GM21447 (cell line): ENCODE results near the gene E2F2.

Experiments used
- ATAC-seq: cut with Tn5 transposase; IDR thresholded peaks from one replicate; pipeline ENCODE4 v1.9.1; 2021; ENCODE audit not compliant: unreplicated experiment

Gene E2F2

DNA sequence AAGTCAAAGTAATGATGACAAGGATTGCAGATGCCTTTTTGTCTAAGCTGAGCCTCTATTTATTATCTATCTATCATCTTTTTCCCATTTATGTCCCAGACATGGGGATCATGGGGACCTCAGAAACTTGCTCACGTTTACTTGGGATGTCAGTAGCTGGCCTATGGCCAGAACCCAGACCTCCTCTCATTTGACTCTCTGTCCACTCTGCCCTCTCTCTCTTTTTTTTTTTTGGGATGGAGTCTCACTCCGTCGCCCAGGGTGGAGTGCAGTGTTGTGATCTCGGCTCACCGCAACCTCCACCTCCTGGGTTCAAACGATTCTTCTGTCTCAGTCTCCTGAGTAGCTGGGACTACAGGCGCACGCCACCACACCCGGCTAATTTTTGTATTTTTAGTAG lies 32.0 kb upstream of the E2F2 start:
- ATAC-seq = no peak

DNA sequence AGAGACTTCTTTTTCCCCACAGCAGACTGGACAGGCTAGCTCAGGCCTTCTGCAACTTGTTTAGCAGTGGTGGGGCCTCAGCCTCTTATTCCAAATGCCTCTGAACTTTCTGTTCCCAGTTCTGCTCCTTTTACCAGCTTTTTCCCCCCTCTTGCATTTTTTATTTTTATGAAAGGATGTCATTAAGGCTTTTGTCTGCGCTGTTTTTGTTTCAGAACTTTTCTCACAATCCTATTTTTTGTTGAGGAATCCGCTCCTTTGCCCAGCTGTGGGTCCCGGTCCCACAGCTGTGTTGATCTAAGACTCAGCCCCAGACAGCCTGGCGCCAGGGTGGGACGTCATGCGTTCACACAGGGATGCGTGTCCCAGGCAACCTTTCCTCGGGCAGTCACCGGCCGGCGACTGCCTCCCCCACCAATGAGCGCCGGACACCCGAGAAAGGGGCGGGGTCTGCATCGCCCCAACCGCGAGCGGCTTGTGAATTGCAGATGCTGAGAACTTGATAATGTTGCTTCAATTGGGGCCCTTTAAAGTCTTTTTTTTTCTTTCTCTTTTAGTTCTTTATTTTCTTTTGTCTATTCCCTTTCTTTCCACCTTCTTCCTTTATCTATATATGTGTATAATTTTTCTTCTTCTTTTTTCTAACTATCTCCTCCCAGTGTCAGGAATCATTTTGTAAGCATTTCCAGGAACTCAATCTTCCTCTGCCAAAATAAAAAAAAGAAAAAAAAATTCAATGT lies 31.3 kb upstream of the E2F2 start:
- ATAC-seq = no peak

DNA sequence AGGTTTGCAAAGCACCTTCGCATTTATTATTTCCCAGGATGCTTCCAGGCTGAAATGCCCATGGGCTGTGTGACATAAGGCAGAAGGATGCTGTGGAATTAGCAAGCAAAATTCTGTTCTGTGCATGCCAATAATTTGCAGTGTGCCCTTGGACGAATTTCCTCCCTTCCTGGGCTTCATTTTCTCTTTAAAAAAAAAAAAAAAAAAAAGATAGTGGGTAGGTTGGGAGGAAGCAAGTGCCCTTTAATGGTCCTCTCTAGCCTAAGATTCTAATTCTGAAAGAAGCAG lies 30.7 kb upstream of the E2F2 start:
- ATAC-seq = no peak

DNA sequence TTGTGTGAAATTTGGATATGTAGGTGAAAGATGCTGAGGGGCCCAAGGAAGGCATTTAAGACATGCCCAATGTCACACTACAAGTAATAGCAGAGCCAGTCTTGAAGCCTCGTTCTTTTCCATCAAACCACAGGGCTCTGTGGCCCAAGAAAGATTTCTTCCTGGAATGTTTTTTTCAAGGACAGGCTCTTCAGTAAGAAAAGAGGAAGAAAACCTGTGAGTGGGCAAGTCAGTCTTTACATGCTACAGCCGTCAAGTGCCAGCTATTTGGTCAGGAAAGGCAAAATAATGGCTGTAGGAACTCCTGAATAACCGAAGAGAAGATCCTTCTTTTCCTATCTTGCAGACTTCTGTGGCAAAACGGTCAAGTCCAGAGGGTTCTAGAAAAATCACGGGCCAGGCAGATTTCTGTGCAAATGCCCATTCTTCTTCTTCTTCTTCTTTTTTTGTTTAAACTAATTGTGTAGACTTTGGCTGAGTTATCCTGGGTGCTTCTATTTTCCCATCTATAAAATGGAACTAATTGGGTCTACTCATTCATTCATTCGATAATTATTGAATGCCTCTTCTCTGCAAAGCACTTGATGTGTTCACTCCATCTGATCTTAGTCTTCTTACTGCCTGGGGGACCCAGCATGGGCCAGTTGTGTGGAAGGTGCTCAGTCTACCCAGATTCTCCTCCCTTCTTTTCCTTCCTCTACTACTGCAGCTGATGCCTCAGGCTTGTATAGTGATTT lies 30.2 kb upstream of the E2F2 start:
- no peak for ATAC-seq

DNA sequence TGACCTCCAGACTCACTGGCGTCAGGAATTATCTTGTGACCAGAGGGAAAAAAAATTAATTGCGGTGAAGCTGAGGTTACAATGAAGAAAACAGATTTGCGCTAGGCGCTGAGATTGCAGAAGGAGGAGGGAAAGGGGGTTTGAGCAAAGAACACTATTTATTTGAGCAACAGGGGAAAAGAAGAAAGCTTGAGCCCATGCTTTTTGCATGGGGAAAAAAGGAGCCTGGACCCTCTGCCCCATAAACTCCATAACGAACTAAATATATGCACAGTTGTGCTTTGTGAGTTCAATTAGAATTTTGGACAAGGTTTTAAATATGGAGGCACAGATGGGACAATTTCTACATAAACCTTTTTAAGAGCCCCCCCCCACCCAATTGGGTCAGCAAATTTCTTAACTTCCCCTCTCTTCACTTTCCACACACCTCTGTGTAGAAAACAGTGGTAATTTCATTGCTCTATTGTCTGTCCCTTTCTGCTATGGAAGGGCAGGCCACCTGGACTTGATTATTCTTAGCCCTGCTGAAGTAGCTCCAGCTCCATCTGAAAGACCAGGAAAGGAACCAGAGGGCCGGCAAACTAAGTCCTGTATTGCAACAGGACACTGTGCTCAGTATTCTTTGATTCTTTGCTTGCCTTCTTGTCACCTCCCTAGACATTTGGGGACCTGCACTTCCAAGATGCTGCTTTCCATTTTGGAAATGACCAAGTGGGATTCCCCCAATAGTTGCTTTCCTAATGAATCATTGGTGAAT lies 29.1 kb upstream of the E2F2 start:
- ATAC-seq = no peak

DNA sequence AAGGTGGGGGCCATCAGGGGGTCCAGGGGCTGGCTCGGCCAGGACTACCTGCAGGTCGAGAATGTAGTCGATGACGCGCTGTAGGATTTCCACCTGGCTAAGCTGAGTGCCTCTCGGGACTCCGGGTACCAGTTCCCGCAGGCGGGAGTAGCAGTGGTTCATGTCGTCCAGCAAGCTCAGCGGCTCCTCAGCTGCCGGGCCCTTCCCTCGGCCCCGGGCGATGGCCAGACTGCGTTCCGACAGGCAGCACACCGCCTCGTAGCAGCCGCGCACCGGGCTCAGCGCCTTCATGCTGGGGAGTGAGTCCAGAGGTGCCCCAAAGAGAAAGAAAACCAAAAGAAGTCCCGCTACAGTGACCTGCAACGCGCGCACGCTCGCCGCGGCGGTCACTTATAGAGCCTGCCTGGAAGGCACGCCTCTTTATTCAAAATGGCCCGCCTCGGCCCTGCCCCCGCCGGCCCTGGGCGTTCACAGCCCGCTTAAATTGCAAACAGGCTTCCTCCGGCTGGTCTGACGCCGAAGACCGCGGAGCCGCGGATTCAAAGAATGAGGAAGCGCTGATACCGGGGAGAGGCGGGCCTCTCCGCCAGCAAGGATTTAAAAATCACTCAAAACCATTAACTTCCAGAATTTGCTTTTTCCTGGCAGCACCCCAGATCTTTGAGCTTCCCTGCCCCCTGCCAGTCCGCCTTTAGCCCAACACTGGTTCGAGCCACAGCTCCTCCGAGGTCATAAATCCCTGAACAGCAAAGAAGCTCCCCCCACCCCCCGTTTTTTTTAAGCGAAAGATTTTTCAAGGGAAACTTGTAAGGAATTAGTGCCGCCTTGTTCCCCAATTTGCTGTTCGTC lies 28.3 kb upstream of the E2F2 start, which contains the start of gene ID3:
TSS of gene ID3 (minus strand) at position 366 of the 849 bp plus-strand sequence. CDS start at position 291, 75 bp downstream.
- ATAC-seq = peak; percentile 53

DNA sequence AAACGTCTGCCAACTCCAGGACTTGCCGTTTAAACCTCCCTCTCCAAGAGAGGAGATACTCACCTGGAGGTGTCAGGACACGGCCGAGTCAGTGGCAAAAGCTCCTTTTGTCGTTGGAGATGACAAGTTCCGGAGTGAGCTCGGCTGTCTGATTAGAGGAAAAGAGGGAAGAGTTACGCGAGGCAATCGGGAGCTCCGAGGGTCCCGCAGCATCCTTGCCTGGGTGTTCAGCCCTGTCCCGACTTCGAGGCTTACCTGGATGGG lies 27.8 kb upstream of the E2F2 start:
- no peak for ATAC-seq

DNA sequence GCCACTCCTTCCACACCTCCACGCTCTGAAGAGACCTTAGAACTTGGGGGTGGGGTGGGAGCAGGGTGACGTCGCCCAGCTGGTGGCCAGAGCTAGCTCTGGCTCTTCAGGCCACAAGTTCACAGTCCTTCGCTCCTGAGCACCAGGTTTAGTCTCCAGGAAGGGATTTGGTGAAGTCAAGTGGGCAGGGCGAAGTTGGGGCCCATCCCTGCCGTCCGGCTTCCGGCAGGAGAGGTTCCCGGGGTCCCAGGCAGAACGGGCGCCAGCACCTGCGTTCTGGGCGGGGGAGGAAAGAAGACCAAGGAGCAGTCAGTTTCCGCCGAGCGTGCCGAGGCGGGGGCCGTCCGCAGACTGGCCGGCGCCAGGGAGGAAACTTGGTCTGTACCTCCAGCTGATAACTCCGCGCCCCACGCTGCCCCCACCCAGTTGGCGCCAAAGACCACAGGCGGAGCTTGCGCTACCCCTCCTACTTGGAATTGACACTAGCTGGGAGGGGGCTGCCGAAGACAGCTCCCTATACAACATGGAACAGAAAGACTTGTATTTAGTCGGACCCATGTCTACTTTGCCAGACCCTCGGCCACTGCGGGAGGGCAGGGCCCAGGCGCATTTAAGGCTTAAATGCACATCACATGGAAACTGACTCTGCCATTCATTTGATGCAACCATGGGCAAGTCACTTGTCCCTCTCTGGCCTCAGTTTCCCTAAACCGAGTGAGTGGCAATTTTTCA lies 27.3 kb upstream of the E2F2 start:
- no peak for ATAC-seq

DNA sequence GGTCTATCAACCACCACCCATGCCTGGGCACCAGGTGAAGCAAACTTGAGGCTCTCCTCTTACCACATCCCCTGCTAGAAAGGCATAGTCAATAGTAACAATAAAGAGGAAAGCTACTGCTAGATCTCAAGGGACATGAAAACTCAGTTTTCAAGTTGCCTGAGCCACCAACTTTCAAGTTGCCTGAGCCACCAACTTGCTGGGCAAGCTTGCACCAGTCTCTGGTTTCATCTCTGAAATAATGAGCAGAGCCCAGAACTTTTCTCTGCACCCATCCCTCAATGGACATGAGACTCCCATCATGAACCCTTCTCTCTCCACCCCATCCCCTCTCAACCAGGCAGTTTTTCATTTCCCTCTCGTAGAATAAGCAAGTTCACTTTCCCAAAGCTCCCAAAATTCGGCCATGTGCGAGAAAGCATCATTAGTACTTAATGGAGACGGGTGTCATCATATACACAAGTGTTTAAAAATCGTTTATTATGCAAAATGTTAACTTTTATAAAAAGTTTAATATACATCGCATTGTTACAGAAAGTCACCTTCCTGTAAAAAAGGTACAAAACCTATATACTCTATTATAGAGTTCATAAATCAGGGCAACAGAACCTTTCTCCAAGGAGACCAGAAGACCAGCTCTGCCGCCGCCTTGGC lies 26.6 kb upstream of the E2F2 start:
- no peak for ATAC-seq

DNA sequence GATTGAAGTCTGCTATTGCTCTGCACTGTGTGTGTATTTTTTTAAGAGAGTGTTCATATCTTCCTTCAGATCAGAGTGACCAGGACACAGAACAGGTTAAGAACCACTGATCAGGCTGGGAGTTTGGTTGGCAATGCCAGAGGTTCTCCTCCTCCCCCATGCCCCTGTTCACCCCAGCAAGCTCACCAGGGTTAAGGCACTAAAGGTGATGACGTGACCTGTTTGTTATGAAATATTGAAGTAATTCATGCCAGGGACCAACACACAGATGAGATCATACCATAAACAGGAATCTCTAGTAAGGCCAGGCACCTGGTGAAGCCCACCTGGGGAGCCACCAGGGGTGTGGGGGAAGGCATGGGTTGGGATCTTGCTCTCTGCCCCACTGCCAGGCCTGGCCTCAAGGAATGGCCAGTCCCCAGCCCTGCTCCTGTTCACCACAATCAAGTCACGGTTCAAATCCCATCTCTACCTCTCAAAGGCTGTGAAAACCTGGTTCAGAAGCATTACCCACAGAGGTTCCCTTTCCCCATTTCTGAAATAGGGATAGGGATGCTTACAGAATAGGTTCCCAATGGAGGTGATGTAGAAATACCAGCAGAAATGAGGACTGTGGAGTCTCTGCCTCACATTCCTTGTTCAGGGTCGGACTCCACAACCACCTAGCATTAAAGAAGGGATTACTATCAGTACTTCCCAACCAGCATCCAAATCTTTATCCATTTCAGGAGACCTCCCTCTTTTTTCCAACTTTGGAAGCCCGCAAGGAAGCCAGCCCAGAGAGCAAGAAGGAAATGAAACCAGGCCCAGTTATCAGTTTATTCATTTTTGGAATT lies 25.8 kb upstream of the E2F2 start:
- ATAC-seq = no peak

DNA sequence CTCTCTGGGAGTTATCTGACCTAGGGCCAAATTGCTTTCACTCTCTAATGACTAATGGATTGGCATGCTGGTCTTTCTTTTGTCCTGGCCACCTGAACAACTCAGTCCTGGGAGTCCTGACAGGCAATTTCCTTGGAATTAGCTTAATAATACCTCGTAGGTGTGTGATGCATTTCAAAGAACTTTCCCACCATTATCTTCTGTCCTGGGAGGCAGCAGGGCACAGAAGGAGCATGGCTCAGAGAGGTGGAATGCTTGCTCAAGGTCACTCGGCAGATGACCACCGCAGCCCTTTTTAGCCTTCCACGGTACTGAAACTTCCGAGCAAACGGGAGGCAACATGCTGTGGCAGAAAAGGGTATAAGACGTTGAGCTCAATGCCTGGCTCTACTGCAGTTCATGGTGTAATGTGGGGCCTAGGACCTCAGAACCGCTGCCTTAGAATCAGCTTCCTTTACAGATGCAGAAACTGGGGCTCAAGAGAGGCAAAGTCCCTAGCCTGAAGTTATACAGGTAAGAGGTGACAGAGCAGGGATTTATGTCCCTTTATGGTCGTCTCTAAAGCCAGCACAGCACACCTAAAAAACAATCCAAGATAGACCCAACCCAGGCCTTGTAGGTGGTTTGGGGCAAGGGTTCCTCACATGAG lies 25.1 kb upstream of the E2F2 start:
- ATAC-seq = no peak

DNA sequence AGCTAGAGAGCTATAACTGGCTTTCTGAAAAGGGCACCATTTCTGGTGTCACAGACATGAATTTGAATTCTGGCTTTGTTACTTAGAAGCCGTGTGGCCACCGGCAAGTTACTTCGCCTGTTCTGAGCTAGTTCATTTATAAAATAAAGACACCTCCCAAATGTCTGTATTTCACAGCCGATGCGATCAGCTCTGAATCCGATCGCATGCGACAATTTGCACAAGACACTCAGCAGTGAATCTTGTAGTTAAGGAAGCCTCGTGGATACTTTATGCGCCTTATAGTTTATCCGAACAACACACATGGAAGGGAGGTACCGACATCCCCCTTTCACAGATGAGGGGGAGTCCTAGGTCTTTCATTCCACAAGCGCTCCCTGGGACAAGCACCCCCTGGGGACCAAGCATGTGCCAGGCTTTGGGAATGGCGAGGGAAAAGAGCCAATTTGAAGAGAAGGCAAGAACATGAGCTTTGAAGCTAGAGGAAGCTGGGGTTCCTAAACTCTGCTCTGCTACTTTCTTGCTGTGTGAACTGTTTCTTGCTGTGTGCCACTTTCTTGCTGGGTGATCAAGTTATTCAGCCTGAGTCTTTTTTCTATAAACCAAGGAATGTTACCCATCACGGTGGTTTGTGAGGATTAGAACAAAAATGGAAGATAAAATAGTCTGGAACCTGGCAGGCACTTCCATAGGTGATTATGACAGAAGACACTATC lies 24.4 kb upstream of the E2F2 start:
- no peak for ATAC-seq

DNA sequence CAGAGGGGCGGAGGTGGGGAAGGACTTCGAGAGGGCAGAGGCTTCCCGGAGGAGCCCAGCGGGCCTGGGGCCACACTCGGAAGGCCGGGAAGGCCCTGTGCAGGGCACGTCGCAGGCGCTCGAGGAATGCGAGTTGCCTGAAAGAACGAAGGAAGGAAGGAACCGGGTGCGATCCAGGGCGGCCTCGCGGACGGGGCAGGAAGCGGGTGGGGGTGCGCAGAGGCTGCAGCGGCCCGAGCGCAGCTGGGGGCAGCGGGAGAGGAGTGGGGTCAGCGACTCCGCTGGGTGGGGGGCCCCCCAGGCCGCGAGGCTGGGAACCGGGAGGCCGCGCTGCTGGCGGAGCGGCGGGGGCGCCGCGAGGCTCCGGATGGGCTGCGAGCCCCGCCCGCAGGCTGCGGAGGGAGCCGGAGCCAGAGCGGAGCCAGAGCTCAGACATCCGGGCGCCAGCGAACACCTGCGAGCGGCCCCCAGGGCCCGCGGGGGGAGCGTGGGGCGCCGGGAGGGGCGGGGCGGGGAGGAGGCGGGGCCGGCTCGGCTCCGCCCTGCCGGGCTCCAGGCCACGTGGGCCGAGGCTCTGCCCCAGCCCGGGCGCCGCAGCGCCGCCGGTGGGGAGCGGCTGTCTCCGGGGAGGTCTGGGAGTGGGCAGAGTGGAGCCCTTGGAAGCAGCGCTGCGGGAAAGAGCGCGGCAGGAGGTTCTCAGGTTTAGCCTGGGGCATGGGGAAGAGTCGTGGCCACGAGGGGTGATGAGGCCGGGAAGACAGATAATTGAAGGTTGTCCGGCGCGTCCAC lies 23.6 kb upstream of the E2F2 start:
- peak; percentile 47 for ATAC-seq

DNA sequence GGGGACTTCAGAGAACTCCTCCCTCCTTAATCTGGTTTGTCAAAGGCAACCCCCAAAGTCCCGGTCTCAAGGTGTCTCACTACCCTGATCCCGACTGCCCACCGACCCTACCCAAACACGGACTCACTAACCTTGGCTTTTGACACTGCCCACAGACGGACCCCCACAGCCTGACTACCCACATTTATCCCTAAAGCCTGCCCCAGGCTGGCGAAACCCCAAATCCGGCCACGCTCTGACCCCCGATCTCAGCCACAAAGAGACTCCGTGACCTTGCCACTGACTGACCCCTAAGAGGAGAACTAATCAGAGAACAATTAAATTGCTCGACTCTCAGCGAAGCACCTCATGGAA lies 23.1 kb upstream of the E2F2 start:
- no peak for ATAC-seq

DNA sequence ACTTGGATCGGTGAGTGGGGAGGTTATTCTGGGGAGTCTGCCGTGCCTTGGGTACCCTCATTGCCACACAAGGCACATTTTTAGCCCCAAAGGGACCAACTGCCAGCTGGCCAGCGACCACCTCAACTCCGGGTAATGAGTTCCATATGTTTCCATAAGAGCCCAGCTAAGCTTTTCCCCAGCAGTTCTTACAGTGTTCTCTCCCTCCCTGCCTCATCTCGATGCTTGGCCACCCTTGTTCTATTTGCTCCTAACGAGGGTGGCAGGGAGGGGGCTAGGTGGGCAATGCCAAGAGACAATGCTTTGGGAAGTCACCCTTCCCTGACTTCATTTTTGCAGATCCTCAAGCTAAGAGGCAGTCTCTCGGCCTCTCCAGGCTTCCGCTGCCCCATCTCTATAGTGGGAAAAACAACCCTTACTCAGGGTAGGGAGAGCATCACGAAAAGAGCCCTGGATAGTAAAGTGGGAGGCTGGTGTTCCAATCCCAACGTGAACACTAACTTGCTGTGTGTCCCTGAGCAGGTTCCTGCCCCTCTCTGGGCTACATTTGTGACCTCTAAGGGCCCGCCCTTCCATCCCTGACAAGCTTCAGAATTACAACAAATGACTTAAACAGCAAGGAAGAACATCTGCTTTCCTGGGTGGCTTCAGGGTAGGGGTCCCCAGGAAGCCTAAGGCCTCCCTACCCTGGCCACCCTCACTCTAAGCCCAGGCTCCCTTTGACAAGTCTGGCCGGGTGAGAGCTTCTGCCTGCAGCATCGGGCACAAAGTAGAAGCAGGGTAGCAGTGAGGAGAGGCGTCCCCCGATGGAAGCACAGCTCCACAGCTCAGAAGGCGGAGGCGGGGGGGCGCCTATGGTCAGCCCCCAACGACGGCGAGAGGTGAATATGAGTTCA lies 22.4 kb upstream of the E2F2 start:
- no peak for ATAC-seq

DNA sequence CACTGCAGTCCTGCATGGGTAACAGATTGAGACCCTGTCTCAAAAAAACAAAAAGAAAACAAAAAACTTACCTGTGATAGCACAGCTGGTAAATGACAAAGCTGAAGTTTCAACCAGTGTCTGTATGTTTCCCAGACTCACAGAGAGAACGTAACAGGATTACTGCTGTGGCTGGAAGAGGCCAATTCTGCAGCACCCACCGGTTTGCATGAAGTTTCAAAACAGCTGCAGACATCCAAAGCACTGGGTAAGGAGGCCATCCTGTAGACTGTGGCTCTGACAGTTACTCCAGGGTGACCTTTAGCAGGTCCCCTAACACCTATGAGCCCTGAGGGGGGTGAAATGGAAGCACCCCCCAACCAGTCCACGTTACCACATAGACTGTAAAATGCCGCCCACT lies 20.8 kb upstream of the E2F2 start:
- no peak for ATAC-seq
